Right lobe of liver (tissue), 4 donors: ENCODE data around the gene PRDM4.

Experiments used
- CTCF ChIP-seq, 4 donors: fragments of 200-600 bp in 3 of 4; fragments of 450-650 bp in 1 of 4; IDR thresholded peaks; one replicate each; pipeline versions ENCODE4 v1.5.1 to v1.8.0; 2016 to 2022; ENCODE audit warnings: antibody characterized with exemption in 4 of 4, mild to moderate bottlenecking in 2 of 4
- POLR2A ChIP-seq: fragments of 450-650 bp; IDR thresholded peaks from one replicate; pipeline ENCODE4 v1.6.1; 2017; ENCODE audit warnings: antibody characterized with exemption, mild to moderate bottlenecking
- donor health status: DM: no; HTN: no; CAD: no.
- donor health status: DM: no; HTN: no; CAD: no.
- donor health status: DM: no; HTN: yes; CAD: no.

- TF ChIP-seq CTCF (IDR thresholded peaks at IDR 0.05) (no peak), POLR2A (no peak)
These were observed 1.5 kb downstream of the PRDM4 start for GRCh38 chr12:107759410-107759809.
